Measurements from ENCODE around the gene FURIN.

FURIN gene

DNA sequence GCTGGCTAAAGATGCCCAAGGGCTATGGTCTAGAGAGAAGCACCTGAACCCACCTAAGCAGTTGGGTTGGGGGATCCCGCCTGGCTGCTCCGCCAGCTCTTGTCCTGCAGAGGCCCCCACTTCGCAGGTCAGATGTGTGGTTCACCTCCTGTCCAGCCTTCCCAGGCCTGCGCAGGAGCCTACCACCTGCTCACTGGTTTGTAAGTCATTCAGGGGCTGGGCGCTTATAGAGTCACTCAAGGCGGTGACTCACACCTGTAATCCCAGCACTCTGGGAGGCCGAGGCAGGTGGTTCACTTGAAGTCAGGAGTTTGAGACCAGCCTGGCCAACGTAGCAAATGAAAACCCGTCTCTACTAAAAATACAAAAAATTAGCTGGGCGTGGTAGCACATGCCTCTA is 3.9 kb upstream of the FURIN start:
- TF ChIP-seq POLR2AphosphoS5 (IDR thresholded peaks at IDR 0.05; ENCODE audit: low read depth) (no peak), SPI1 (IDR thresholded peaks at IDR 0.05; ENCODE audit: borderline replicate concordance, low read depth) (no peak), GABPA (IDR thresholded peaks at IDR 0.05; ENCODE audit: low read depth) (no peak)
- TF ChIP-seq, protein P1, sequence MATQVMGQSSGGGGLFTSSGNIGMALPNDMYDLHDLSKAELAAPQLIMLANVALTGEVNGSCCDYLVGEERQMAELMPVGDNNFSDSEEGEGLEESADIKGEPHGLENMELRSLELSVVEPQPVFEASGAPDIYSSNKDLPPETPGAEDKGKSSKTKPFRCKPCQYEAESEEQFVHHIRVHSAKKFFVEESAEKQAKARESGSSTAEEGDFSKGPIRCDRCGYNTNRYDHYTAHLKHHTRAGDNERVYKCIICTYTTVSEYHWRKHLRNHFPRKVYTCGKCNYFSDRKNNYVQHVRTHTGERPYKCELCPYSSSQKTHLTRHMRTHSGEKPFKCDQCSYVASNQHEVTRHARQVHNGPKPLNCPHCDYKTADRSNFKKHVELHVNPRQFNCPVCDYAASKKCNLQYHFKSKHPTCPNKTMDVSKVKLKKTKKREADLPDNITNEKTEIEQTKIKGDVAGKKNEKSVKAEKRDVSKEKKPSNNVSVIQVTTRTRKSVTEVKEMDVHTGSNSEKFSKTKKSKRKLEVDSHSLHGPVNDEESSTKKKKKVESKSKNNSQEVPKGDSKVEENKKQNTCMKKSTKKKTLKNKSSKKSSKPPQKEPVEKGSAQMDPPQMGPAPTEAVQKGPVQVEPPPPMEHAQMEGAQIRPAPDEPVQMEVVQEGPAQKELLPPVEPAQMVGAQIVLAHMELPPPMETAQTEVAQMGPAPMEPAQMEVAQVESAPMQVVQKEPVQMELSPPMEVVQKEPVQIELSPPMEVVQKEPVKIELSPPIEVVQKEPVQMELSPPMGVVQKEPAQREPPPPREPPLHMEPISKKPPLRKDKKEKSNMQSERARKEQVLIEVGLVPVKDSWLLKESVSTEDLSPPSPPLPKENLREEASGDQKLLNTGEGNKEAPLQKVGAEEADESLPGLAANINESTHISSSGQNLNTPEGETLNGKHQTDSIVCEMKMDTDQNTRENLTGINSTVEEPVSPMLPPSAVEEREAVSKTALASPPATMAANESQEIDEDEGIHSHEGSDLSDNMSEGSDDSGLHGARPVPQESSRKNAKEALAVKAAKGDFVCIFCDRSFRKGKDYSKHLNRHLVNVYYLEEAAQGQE (IDR thresholded peaks at IDR 0.05; ENCODE audit: insufficient replicate concordance, low read depth), result no peak
- TF ChIP-seq, protein P2, sequence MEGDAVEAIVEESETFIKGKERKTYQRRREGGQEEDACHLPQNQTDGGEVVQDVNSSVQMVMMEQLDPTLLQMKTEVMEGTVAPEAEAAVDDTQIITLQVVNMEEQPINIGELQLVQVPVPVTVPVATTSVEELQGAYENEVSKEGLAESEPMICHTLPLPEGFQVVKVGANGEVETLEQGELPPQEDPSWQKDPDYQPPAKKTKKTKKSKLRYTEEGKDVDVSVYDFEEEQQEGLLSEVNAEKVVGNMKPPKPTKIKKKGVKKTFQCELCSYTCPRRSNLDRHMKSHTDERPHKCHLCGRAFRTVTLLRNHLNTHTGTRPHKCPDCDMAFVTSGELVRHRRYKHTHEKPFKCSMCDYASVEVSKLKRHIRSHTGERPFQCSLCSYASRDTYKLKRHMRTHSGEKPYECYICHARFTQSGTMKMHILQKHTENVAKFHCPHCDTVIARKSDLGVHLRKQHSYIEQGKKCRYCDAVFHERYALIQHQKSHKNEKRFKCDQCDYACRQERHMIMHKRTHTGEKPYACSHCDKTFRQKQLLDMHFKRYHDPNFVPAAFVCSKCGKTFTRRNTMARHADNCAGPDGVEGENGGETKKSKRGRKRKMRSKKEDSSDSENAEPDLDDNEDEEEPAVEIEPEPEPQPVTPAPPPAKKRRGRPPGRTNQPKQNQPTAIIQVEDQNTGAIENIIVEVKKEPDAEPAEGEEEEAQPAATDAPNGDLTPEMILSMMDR (IDR thresholded peaks at IDR 0.05; ENCODE audit: insufficient read depth, low read length), result no peak
- H3K27ac ChIP-seq (replicated peaks), result no peak overlapping the region
- no peaks in the 10 kb centered on the region for H3K27me3 ChIP-seq (ENCODE audit: insufficient read depth, poor library complexity, severe bottlenecking)
- no peak overlapping the region for H3K4me3 ChIP-seq (replicated peaks; ENCODE audit: insufficient read depth, low read length)
- no peak for DNase-seq (ENCODE audit: low read depth in 1 of 2, low spot score in 1 of 2)

DNA sequence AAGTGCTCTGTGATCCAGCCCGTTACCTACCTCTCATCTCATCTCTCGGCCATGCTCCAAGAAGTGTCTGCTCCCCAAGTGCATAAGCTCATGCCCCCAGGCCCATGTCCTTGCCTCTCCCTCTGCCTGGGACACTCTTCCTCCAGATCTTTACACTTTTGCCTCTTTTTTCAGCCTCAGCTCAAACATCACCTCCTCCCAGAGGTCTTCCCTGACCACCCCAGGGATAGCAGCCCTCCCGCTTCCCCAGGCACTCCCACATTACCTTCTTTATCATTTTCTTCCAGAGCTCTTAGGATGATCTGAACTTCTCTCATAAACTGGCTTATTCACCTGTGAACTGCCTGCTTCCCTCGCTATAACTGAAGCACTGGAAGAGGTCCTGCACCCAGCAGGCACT is 2.7 kb upstream of the FURIN start:
- Histone ChIP-seq H3K27ac (replicated peaks) (no peak overlapping the region), H3K4me3 (replicated peaks; ENCODE audit: insufficient read depth, low read length) (no peak overlapping the region), H3K27me3 (ENCODE audit: insufficient read depth, poor library complexity, severe bottlenecking) (no peaks in the 10 kb centered on the region)
- DNase-seq (ENCODE audit: low read depth in 1 of 2, low spot score in 1 of 2), result no peak
- TF ChIP-seq, protein P1 (IDR thresholded peaks at IDR 0.05; ENCODE audit: insufficient replicate concordance, low read depth), result no peak
- TF ChIP-seq, protein P2 (IDR thresholded peaks at IDR 0.05; ENCODE audit: insufficient read depth, low read length), result no peak
- TF ChIP-seq SPI1 (IDR thresholded peaks at IDR 0.05; ENCODE audit: borderline replicate concordance, low read depth), result no peak
- TF ChIP-seq POLR2AphosphoS5 (IDR thresholded peaks at IDR 0.05; ENCODE audit: low read depth), result no peak
- no peak for TF ChIP-seq GABPA (IDR thresholded peaks at IDR 0.05; ENCODE audit: low read depth)

DNA sequence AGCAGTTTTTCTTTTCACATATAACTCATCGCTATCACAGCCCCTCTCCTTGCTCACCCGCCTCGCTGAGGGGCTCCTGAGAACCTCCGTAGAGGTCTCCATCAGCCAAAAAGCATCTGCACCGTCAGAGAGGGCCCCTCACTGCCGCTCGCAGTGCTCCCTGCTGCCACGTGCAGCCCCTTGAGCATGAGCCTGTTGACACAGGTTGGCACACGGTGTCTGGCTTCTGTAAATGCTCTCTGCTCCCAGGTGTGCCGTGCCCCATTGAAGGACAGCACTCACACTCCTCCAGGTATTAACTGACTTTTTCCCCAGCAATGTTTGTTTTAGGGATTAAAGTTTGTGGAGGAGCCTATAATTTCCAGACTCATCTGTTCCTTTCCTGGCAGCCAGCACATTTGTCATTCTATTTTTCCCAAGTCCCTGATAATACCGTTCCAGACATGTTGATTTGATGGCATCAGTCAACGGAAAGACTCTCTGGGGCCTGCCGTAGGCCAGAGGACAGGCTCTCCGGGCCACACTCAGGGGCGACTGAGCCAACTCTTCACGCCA is 2.1 kb upstream of the FURIN start:
- TF ChIP-seq, protein P2 (IDR thresholded peaks at IDR 0.05; ENCODE audit: insufficient read depth, low read length), result no peak
- no peak for TF ChIP-seq SPI1 (IDR thresholded peaks at IDR 0.05; ENCODE audit: borderline replicate concordance, low read depth)
- TF ChIP-seq, protein P1 (IDR thresholded peaks at IDR 0.05; ENCODE audit: insufficient replicate concordance, low read depth), result no peak
- TF ChIP-seq GABPA (IDR thresholded peaks at IDR 0.05; ENCODE audit: low read depth), result no peak
- no peak for TF ChIP-seq POLR2AphosphoS5 (IDR thresholded peaks at IDR 0.05; ENCODE audit: low read depth)
- Histone ChIP-seq H3K27ac (replicated peaks) (no peak overlapping the region), H3K4me3 (replicated peaks; ENCODE audit: insufficient read depth, low read length) (no peak overlapping the region), H3K27me3 (ENCODE audit: insufficient read depth, poor library complexity, severe bottlenecking) (no peaks in the 10 kb centered on the region)
- no peak for DNase-seq (ENCODE audit: low read depth in 1 of 2, low spot score in 1 of 2)

All from HL-60 (cell line).